PC-3 (cell line): ENCODE results near the gene HAUS7. TPM values are rescaled to one million over a fixed set of nuclear protein-coding genes. Genes with fewer than 3 reads are reported as not detected.

Experiments used
- ATAC-seq: fragments of 200-7000 bp; cut with Tn5 transposase; 2 replicates; pipeline ENCODE4 v1.9.1; 2020; ENCODE audit warnings: mild to moderate bottlenecking, moderate library complexity
- BruUV-seq: library from RNA; stranded (reverse); fragments of 400-500 nt; replicated peaks from 2 replicates; lab custom pipeline; 2021; lab: Mats Ljungman, UMichigan
- CTCF ChIA-PET: fragments of 300-600 bp; sonication (Branson Sonifier 250); formaldehyde crosslinking; loops from one replicate; lab custom pipeline; 2022; ENCODE audit warnings: antibody characterized with exemption; lab: Charles Lee
- POLR2A ChIA-PET: fragments of 300-600 bp; sonication (Branson Sonifier 250); formaldehyde crosslinking; loops from one replicate; lab custom pipeline; 2022; ENCODE audit warnings: antibody characterized with exemption; ENCODE audit not compliant: unreplicated experiment; lab: Charles Lee
- DNase-seq: peaks from one replicate; pipeline ENCODE4 v3.0.0-alpha.2; 2015
- H2AFZ ChIP-seq: fragments of 300-600 bp; sonication (generic); 2 replicates; pipeline ENCODE4 v1.6.0; 2016; ENCODE audit warnings: antibody characterized with exemption, low read length
- H3F3A ChIP-seq: fragments of 300-600 bp; sonication (generic); one replicate; pipeline ENCODE4 v1.6.0; 2017; ENCODE audit warnings: antibody characterized with exemption, low read length, control low read depth, mild to moderate bottlenecking; ENCODE audit not compliant: unreplicated experiment
- H3K27ac ChIP-seq: fragments of 300-600 bp; sonication (generic); 2 replicates; pipeline ENCODE4 v1.5.1; 2016; ENCODE audit warnings: mild to moderate bottlenecking, low read length
- H3K27me3 ChIP-seq: fragments of 300-600 bp; sonication (generic); 2 replicates; pipeline ENCODE4 v1.6.1; 2016; ENCODE audit warnings: low read length, mixed read lengths
- H3K36me3 ChIP-seq: fragments of 300-600 bp; sonication (generic); 2 replicates; pipeline ENCODE4 v1.6.1; 2016; ENCODE audit warnings: low read depth, mixed run types, low read length, mixed read lengths
- H3K4me1 ChIP-seq: fragments of 300-600 bp; sonication (generic); 2 replicates; pipeline ENCODE4 v1.5.1; 2016; ENCODE audit warnings: low read length; ENCODE audit not compliant: insufficient read depth
- H3K4me2 ChIP-seq: fragments of 300-600 bp; sonication (generic); 2 replicates; pipeline ENCODE4 v1.6.0; 2016; ENCODE audit warnings: low read length
- H3K4me3 ChIP-seq: fragments of 300-600 bp; sonication (generic); 2 replicates; pipeline ENCODE4 v1.5.1; 2016; ENCODE audit warnings: mild to moderate bottlenecking, low read length, mixed read lengths
- H3K79me2 ChIP-seq: fragments of 300-600 bp; sonication (generic); 2 replicates; pipeline ENCODE4 v1.6.1; 2017; ENCODE audit warnings: low read length, mixed read lengths
- H3K9ac ChIP-seq: fragments of 300-600 bp; sonication (generic); 2 replicates; pipeline ENCODE4 v1.6.0; 2016; ENCODE audit warnings: mild to moderate bottlenecking, low read length
- H3K9me2 ChIP-seq: fragments of 300-600 bp; sonication (generic); replicated peaks from 2 replicates; pipeline ENCODE4 v1.6.1; 2016; ENCODE audit warnings: mixed run types, low read length, mixed read lengths
- H3K9me3 ChIP-seq: fragments of 300-600 bp; sonication (generic); 2 replicates; pipeline ENCODE4 v1.6.1; 2016; ENCODE audit warnings: low read length, mixed read lengths
- H4K20me1 ChIP-seq: fragments of 300-600 bp; sonication (generic); 2 replicates; pipeline ENCODE4 v1.6.1; 2016; ENCODE audit warnings: low read length, mixed read lengths
- EZH2 ChIP-seq: fragments of 300-600 bp; sonication (generic); IDR thresholded peaks from one replicate; pipeline ENCODE4 v1.6.1; 2017; ENCODE audit warnings: antibody characterized with exemption, mild to moderate bottlenecking, low read length; ENCODE audit not compliant: unreplicated experiment
- EZH2phosphoT487 ChIP-seq: fragments of 300-600 bp; sonication (generic); IDR thresholded peaks from 2 replicates; pipeline ENCODE4 v1.6.1; 2018; ENCODE audit warnings: mild to moderate bottlenecking, antibody characterized with exemption, low read length, borderline replicate concordance
- intact Hi-C: fragments of 100-400 bp; cut with micrococcal nuclease; formaldehyde crosslinking; loops from 2 replicates; pipeline ENCODE4 v1.9.0; 2023
- total RNA-seq: library from RNA; depleted of rRNA; stranded (reverse); fragments of >200 nt; gene quantifications from 2 replicates; pipeline ENCODE4 v1.2.3, GENCODE V29; 2014
- TF ChIP-seq, protein P1 (sequence below): fragments of 300-600 bp; sonication (generic); conservative IDR thresholded peaks from 2 replicates; pipeline ENCODE4 v1.5.1; 2017; ENCODE audit warnings: antibody characterized with exemption, low read depth, mild to moderate bottlenecking, low read length

The HAUS7 gene
- total RNA-seq, 1 experiment from 2014 or later = 46.0 TPM

DNA sequence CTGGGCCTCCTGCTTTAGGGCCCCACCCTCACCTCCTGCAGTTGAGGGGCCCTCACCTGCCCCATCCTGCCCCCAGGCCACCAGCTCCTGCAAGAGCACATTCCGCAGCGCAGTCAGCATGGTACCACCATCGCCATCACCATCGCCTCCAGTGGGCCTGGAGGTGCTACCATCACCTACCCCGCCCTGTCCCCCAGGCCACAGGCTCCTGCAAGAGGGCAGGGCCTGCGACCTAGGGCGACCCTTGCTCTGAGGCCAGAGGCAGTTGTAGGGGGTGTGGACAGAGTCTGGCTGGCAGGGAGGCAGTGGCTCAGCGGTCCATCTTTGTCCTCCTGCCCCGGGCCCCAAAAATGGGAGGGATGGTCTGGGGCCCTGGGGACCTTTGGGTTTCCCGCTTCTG is 3.9 kb upstream of the HAUS7 start:
- Histone ChIP-seq H3K9ac (no peak overlapping the region), H3K9me2 (no peaks in the 10 kb centered on the region), H3K4me2 (no peak overlapping the region), H3K27me3 (no peaks in the 10 kb centered on the region), H3K27ac (no peak overlapping the region), H3K4me1 (no peaks in the 10 kb centered on the region; the same call in 1 of the 2 replicates), H3K79me2 (peaks cover 9% of the 10 kb centered on the region), H3K36me3 (no peaks in the 10 kb centered on the region), H3F3A (no peaks in the 10 kb centered on the region), H4K20me1 (no peaks in the 10 kb centered on the region), H3K9me3 (no peaks in the 10 kb centered on the region), H2AFZ (no peak overlapping the region), H3K4me3 (no peak overlapping the region)
- intact Hi-C loops = no loop called here
- ChIA-PET POLR2A (no interaction called here), CTCF (no interaction called here)
- ATAC-seq (no peak), DNase-seq (no peak)
- TF ChIP-seq EZH2 (no peak), EZH2phosphoT487 (no peak)
- TF ChIP-seq, protein P1, sequence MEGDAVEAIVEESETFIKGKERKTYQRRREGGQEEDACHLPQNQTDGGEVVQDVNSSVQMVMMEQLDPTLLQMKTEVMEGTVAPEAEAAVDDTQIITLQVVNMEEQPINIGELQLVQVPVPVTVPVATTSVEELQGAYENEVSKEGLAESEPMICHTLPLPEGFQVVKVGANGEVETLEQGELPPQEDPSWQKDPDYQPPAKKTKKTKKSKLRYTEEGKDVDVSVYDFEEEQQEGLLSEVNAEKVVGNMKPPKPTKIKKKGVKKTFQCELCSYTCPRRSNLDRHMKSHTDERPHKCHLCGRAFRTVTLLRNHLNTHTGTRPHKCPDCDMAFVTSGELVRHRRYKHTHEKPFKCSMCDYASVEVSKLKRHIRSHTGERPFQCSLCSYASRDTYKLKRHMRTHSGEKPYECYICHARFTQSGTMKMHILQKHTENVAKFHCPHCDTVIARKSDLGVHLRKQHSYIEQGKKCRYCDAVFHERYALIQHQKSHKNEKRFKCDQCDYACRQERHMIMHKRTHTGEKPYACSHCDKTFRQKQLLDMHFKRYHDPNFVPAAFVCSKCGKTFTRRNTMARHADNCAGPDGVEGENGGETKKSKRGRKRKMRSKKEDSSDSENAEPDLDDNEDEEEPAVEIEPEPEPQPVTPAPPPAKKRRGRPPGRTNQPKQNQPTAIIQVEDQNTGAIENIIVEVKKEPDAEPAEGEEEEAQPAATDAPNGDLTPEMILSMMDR = no peak
- no TSS peak for BruUV-seq

DNA sequence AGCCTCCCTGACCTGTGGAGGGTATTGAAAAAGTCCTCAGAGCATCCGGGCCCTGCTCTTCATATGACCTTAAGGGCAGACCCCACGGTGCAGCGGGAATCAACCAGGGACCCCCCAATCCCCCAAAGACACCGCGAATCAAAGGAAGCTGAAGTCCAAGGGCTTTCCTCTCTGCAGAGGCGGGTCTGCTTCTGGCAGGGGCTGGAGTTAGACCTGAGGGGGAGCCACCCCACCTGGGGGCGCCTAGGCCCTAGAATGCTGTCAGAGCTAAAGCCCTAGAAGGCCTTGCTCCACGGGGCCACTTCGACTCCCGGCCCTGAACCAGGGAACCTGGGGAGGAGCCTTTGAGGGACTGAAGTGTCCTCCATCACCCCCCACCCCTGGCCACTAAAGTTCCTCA is 2.8 kb upstream of the HAUS7 start:
- Histone ChIP-seq H3K4me3 (no peak overlapping the region), H3K9me3 (no peaks in the 10 kb centered on the region), H3K4me2 (no peak overlapping the region), H3K9ac (no peak overlapping the region), H3K79me2 (peaks cover 20% of the 10 kb centered on the region), H3F3A (no peaks in the 10 kb centered on the region), H3K27me3 (no peaks in the 10 kb centered on the region), H3K9me2 (no peaks in the 10 kb centered on the region), H2AFZ (no peak overlapping the region), H4K20me1 (no peaks in the 10 kb centered on the region), H3K36me3 (no peaks in the 10 kb centered on the region), H3K27ac (no peak overlapping the region), H3K4me1 (no peaks in the 10 kb centered on the region; the same call in 1 of the 2 replicates)
- no TSS peak for BruUV-seq
- CTCF ChIA-PET = no interaction called here
- intact Hi-C loops = no loop called here
- ATAC-seq (no peak), DNase-seq (no peak)
- TF ChIP-seq EZH2phosphoT487 (no peak), EZH2 (no peak)
- TF ChIP-seq, protein P1 = no peak
- POLR2A ChIA-PET = interaction anchor here (0.5 kb wide), 1 partner anchor 169 kb away, joined by 3 read pairs; no protein-coding TSS in a partner anchor

DNA sequence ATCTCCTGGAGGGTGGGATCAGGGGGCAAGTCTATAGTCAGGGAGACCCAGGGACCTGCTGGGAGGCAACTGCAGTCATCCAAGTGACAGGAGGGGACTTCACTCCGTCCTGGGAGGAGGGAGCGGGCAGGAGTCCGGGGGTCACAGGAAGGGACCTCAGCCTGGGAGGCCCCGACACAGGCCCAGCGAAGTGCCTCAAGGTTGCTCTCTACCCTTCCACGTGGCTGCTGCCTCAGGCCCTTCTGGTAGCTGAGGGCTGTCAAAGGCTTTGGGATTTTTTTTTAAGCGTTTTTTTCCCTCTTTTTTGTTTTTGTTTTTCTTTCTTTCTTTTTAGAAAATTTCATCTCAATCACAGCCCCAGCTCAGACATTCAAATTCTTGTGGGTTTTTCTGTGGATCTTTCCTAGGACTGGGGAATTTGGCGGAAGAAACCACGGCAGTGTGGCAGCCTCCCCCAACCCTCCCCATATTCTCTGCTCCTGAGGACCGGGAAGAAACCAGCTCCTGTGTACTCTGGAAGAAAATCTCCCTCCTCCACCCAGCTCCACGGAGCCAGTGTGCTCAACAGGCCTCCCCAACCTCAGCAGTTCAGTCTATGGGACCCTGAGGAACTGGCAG is 1.4 kb upstream of the HAUS7 start:
- Histone ChIP-seq H3K9me3 (no peaks in the 10 kb centered on the region), H3K9me2 (no peaks in the 10 kb centered on the region), H4K20me1 (no peaks in the 10 kb centered on the region), H3F3A (no peaks in the 10 kb centered on the region), H3K4me1 (no peaks in the 10 kb centered on the region; the same call in 1 of the 2 replicates), H3K27me3 (no peaks in the 10 kb centered on the region), H3K27ac (no peak overlapping the region), H3K4me2 (no peak overlapping the region), H3K36me3 (no peaks in the 10 kb centered on the region), H3K79me2 (peaks cover 27% of the 10 kb centered on the region), H2AFZ (no peak overlapping the region), H3K9ac (no peak overlapping the region), H3K4me3 (no peak overlapping the region)
- ChIA-PET POLR2A (no interaction called here), CTCF (interaction anchor here (0.6 kb wide), 1 partner anchor 17 kb away, joined by 4 read pairs; no protein-coding TSS in a partner anchor)
- DNase-seq (no peak), ATAC-seq (no peak)
- intact Hi-C loops = loop anchor here (2.0 kb wide), 1 partner anchor 35 kb away; no protein-coding TSS in a partner anchor
- TF ChIP-seq, protein P1 = no peak
- TF ChIP-seq EZH2 (no peak), EZH2phosphoT487 (no peak)
- BruUV-seq = no TSS peak
